Neural progenitor cell (in vitro differentiated cells): ENCODE data around the gene TNIK. TPM values are rescaled to one million over a fixed set of nuclear protein-coding genes. Genes with fewer than 3 reads are reported as not detected.

Source experiments
- DNase-seq: peaks from one replicate; pipeline ENCODE4 v3.0.0-alpha.2; 2016; ENCODE audit warnings: low spot score
- H2AFZ ChIP-seq: fragments of 200-600 bp; sonication (generic); replicated peaks from 2 replicates; pipeline ENCODE4 v1.6.1; 2016; ENCODE audit warnings: antibody characterized with exemption
- H3F3A ChIP-seq: fragments of 200-600 bp; sonication (generic); 2 replicates; pipeline ENCODE4 v1.6.1; 2016; ENCODE audit warnings: antibody characterized with exemption, low read depth
- H3K27ac ChIP-seq: fragments of 200-600 bp; sonication (generic); 2 replicates; pipeline ENCODE4 v1.5.1; 2016; ENCODE audit warnings: mild to moderate bottlenecking
- H3K27me3 ChIP-seq: fragments of 200-600 bp; sonication (generic); 2 replicates; pipeline ENCODE4 v1.6.1; 2016; ENCODE audit warnings: mild to moderate bottlenecking, moderate library complexity
- H3K36me3 ChIP-seq: fragments of 200-600 bp; sonication (generic); 2 replicates; pipeline ENCODE4 v1.5.1; 2016
- H3K4me1 ChIP-seq: fragments of 200-600 bp; sonication (generic); 2 replicates; pipeline ENCODE4 v1.6.1; 2016; ENCODE audit warnings: mixed run types
- H3K4me2 ChIP-seq: fragments of 200-600 bp; sonication (generic); 2 replicates; pipeline ENCODE4 v1.6.1; 2016
- H3K4me3 ChIP-seq: fragments of 200-600 bp; sonication (generic); 2 replicates; pipeline ENCODE4 v1.5.1; 2016
- H3K79me2 ChIP-seq: fragments of 200-600 bp; sonication (generic); 2 replicates; pipeline ENCODE4 v1.6.1; 2016; ENCODE audit warnings: low read depth
- H3K9ac ChIP-seq: fragments of 200-600 bp; sonication (generic); 2 replicates; pipeline ENCODE4 v1.6.1; 2016
- H3K9me3 ChIP-seq: fragments of 200-600 bp; sonication (generic); 2 replicates; pipeline ENCODE4 v1.5.1; 2016; ENCODE audit warnings: low read depth
- H4K20me1 ChIP-seq: fragments of 200-600 bp; sonication (generic); 2 replicates; pipeline ENCODE4 v1.6.1; 2016; ENCODE audit warnings: low read depth
- H3K27ac Mint-ChIP-seq: 3 replicates; pipeline ENCODE4 v1.8.0; 2021; ENCODE audit warnings: mixed read lengths
- H3K27me3 Mint-ChIP-seq: 2 replicates; pipeline ENCODE4 v1.8.0; 2022; ENCODE audit warnings: low read depth, mild to moderate bottlenecking, inconsistent platforms, moderate library complexity, mixed read lengths; ENCODE audit not compliant: insufficient read depth
- H3K36me3 Mint-ChIP-seq: 3 replicates; pipeline ENCODE4 v1.8.0; 2021; ENCODE audit warnings: mixed read lengths
- H3K4me1 Mint-ChIP-seq: 3 replicates; pipeline ENCODE4 v1.8.0; 2021; ENCODE audit warnings: mixed read lengths
- H3K4me3 Mint-ChIP-seq: 3 replicates; pipeline ENCODE4 v1.8.0; 2021; ENCODE audit warnings: mild to moderate bottlenecking, moderate library complexity, mixed read lengths
- H3K9me3 Mint-ChIP-seq: 3 replicates; pipeline ENCODE4 v1.8.0; 2020; ENCODE audit warnings: mixed read lengths
- EZH2 ChIP-seq: fragments of 200-600 bp; sonication (generic); IDR thresholded peaks from 2 replicates; pipeline ENCODE4 v1.6.1; 2017; ENCODE audit warnings: antibody characterized with exemption, mild to moderate bottlenecking, moderate library complexity
- EZH2phosphoT487 ChIP-seq: fragments of 200-600 bp; sonication (generic); IDR thresholded peaks from 2 replicates; pipeline ENCODE4 v1.6.1; 2017; ENCODE audit warnings: antibody characterized with exemption
- total RNA-seq: library from RNA; depleted of rRNA; stranded (reverse); fragments of >200 nt; gene quantifications from 2 replicates; pipeline ENCODE4 v1.2.3, GENCODE V29; 2015; ENCODE audit warnings: low replicate concordance
- TF ChIP-seq, protein P1 (sequence below): fragments of 200-600 bp; sonication (generic); IDR thresholded peaks from 2 replicates; pipeline ENCODE4 v1.5.1; 2017; ENCODE audit warnings: antibody characterized with exemption, mild to moderate bottlenecking

The TNIK gene
- total RNA-seq, 1 donor from 2014 or later, result 3.0 TPM

DNA sequence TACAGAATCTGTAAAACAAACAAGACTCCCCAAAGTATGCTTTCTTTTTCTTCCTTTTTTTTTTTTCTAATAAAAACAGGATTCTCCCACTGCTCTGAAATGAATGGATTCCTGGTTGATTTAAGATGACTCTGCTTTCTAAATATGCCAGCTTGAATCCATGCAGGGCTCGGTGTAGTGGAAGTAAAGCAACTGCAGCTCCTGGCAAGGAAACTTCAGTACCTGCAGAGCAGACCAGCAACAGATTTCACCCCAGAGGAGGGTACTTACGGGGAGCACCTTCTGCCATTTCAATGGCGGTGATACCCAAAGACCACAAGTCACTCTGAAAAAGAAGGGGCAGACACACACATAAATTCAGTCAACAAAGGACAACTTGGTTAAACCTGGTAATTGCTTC lies 283.1 kb downstream of the TNIK start:
- Mint-ChIP-seq H3K36me3 (peaks cover 15% of the 10 kb centered on the region), H3K27ac (no peak overlapping the region), H3K4me3 (no peak overlapping the region), H3K4me1 (peaks cover 19% of the 10 kb centered on the region), H3K9me3 (no peaks in the 10 kb centered on the region), H3K27me3 (no peaks in the 10 kb centered on the region)
- no peak overlapping the region for H2AFZ ChIP-seq
- peaks cover 21% of the 10 kb centered on the region for H3K4me1 ChIP-seq
- H3F3A ChIP-seq, result no peaks in the 10 kb centered on the region
- H3K36me3 ChIP-seq, result no peaks in the 10 kb centered on the region
- H3K27ac ChIP-seq, result no peak overlapping the region
- H4K20me1 ChIP-seq, result no peaks in the 10 kb centered on the region
- no peak for DNase-seq
- H3K27me3 ChIP-seq, result no peaks in the 10 kb centered on the region
- no peak overlapping the region for H3K9ac ChIP-seq
- no peak overlapping the region for H3K4me3 ChIP-seq
- H3K9me3 ChIP-seq, result no peaks in the 10 kb centered on the region
- H3K79me2 ChIP-seq, result no peaks in the 10 kb centered on the region
- no peak for TF ChIP-seq EZH2phosphoT487
- no peak for TF ChIP-seq EZH2
- TF ChIP-seq, protein P1, sequence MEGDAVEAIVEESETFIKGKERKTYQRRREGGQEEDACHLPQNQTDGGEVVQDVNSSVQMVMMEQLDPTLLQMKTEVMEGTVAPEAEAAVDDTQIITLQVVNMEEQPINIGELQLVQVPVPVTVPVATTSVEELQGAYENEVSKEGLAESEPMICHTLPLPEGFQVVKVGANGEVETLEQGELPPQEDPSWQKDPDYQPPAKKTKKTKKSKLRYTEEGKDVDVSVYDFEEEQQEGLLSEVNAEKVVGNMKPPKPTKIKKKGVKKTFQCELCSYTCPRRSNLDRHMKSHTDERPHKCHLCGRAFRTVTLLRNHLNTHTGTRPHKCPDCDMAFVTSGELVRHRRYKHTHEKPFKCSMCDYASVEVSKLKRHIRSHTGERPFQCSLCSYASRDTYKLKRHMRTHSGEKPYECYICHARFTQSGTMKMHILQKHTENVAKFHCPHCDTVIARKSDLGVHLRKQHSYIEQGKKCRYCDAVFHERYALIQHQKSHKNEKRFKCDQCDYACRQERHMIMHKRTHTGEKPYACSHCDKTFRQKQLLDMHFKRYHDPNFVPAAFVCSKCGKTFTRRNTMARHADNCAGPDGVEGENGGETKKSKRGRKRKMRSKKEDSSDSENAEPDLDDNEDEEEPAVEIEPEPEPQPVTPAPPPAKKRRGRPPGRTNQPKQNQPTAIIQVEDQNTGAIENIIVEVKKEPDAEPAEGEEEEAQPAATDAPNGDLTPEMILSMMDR, result no peak
- H3K4me2 ChIP-seq, result no peak overlapping the region

GRCh38 chr3:171176244-171176933 lies 283.8 kb downstream of the TNIK start:
- Histone ChIP-seq H2AFZ (no peak overlapping the region), H3K4me1 (peaks cover 21% of the 10 kb centered on the region), H3F3A (no peaks in the 10 kb centered on the region), H3K9me3 (no peaks in the 10 kb centered on the region), H3K27me3 (no peaks in the 10 kb centered on the region), H3K36me3 (no peaks in the 10 kb centered on the region), H3K4me3 (no peak overlapping the region), H3K9ac (no peak overlapping the region), H4K20me1 (no peaks in the 10 kb centered on the region), H3K4me2 (no peak overlapping the region), H3K27ac (no peak overlapping the region), H3K79me2 (no peaks in the 10 kb centered on the region)
- no peak overlapping the region for H3K27ac Mint-ChIP-seq
- DNase-seq, result no peak
- H3K4me3 Mint-ChIP-seq, result no peak overlapping the region
- peaks cover 19% of the 10 kb centered on the region for H3K4me1 Mint-ChIP-seq
- no peaks in the 10 kb centered on the region for H3K9me3 Mint-ChIP-seq
- H3K27me3 Mint-ChIP-seq, result no peaks in the 10 kb centered on the region
- peaks cover 15% of the 10 kb centered on the region for H3K36me3 Mint-ChIP-seq
- TF ChIP-seq, protein P1, result no peak
- TF ChIP-seq EZH2phosphoT487 (no peak), EZH2 (no peak)

GRCh38 chr3:171175741-171176234 lies 284.4 kb downstream of the TNIK start:
- TF ChIP-seq, protein P1, result no peak
- TF ChIP-seq EZH2 (no peak), EZH2phosphoT487 (no peak)
- Histone ChIP-seq H2AFZ (no peak overlapping the region), H4K20me1 (no peaks in the 10 kb centered on the region), H3K9ac (no peak overlapping the region), H3K27me3 (no peaks in the 10 kb centered on the region), H3K36me3 (no peaks in the 10 kb centered on the region), H3K4me1 (peaks cover 21% of the 10 kb centered on the region), H3K4me3 (no peak overlapping the region), H3K27ac (no peak overlapping the region), H3K4me2 (no peak overlapping the region), H3F3A (no peaks in the 10 kb centered on the region), H3K79me2 (no peaks in the 10 kb centered on the region), H3K9me3 (no peaks in the 10 kb centered on the region)
- no peaks in the 10 kb centered on the region for H3K9me3 Mint-ChIP-seq
- peaks cover 19% of the 10 kb centered on the region for H3K4me1 Mint-ChIP-seq
- no peak for DNase-seq
- no peak overlapping the region for H3K4me3 Mint-ChIP-seq
- peaks cover 15% of the 10 kb centered on the region for H3K36me3 Mint-ChIP-seq
- H3K27ac Mint-ChIP-seq, result no peak overlapping the region
- no peaks in the 10 kb centered on the region for H3K27me3 Mint-ChIP-seq
